Stomach (tissue), 9 donors: ENCODE measurements around the gene ATRX. TPM values are rescaled to one million over a fixed set of nuclear protein-coding genes. Genes with fewer than 3 reads are reported as not detected.

Experiments used
- DNase-seq, 2 donors: peaks; one replicate each; pipeline versions ENCODE4 v3.0.0 to v3.0.0-alpha.2; 2013 to 2019
- H3K27ac ChIP-seq, 5 donors: fragments of 200-600 bp in 4 of 5; sonication (generic) in 4 of 5; one replicate each; pipeline ENCODE4 v1.5.1; 2013 to 2019; ENCODE audit warnings: mild to moderate bottlenecking in 1 of 5, moderate library complexity in 1 of 5
- H3K27me3 ChIP-seq, 3 donors: fragments of 200-600 bp; sonication (generic); one replicate each; pipeline ENCODE4 v1.5.1; 2017 to 2019; ENCODE audit warnings: mixed run types in 1 of 3
- H3K36me3 ChIP-seq, 4 donors: fragments of 200-600 bp; sonication (generic); 1 replicate in 3 of 4; 2 replicates in 1 of 4; pipeline ENCODE4 v1.5.1; 2016 to 2019
- H3K4me1 ChIP-seq, 4 donors: fragments of 200-600 bp; sonication (generic); one replicate each; pipeline ENCODE4 v1.5.1; 2016 to 2019
- H3K4me3 ChIP-seq, 4 donors: fragments of 200-600 bp; sonication (generic) in 3 of 4; one replicate each; pipeline ENCODE4 v1.5.1; 2016 to 2019; ENCODE audit warnings: mild to moderate bottlenecking in 1 of 4
- H3K9me3 ChIP-seq, 4 donors: fragments of 200-600 bp; sonication (generic); one replicate each; pipeline ENCODE4 v1.5.1; 2016 to 2019
- CTCF ChIP-seq, 7 experiments: fragments of 450-650 bp in 4 of 7; fragments of 200-600 bp in 3 of 7; sonication (generic) in 3 of 7; IDR thresholded peaks; one replicate each; pipeline ENCODE4 v1.5.1; 2016 to 2019; ENCODE audit warnings: antibody characterized with exemption in 7 of 7, control low read depth in 2 of 7, mild to moderate bottlenecking in 1 of 7
- EP300 ChIP-seq: sonication (generic); formaldehyde crosslinking; IDR thresholded peaks from one replicate; pipeline ENCODE4 v1.6.1; 2017; ENCODE audit warnings: antibody characterized with exemption
- POLR2A ChIP-seq, 4 donors: fragments of 450-650 bp; IDR thresholded peaks; one replicate each; pipeline ENCODE4 v1.6.1; 2016; ENCODE audit warnings: antibody characterized with exemption in 4 of 4, control low read depth in 2 of 4, mild to moderate bottlenecking in 1 of 4, moderate library complexity in 1 of 4
- POLR2AphosphoS5 ChIP-seq, 3 donors: sonication (generic); formaldehyde crosslinking; IDR thresholded peaks; one replicate each; pipeline ENCODE4 v1.6.1; 2016; ENCODE audit warnings: antibody characterized with exemption in 3 of 3
- WGBS, 5 donors: extraction: QIAGEN DNeasy Blood & Tissue Kit in 3 of 5; methylation state at CpG; one replicate each; pipeline versions ENCODE4 v1.1.5 to v1.1.7; 2013 to 2018; 5-methylcytosine and 5-hydroxymethylcytosine counted together
- intact Hi-C: fragments of 100-400 bp; cut with DNase I; formaldehyde crosslinking; loops from one replicate; pipeline ENCODE4 v1.15.1; 2023; ENCODE audit warnings: low total_unique reads
- polyA plus RNA-seq, 3 donors: library from polyadenylated mRNA; stranded (reverse); fragments of 200-250 nt; gene quantifications; one replicate each; pipeline ENCODE4 v1.2.3, GENCODE V29; 2013
- small RNA-seq, 4 donors: library from RNA; depleted of rRNA; stranded (forward); fragments of <200 nt; gene quantifications; one replicate each; pipeline ENCODE3, GENCODE V24; 2016
- total RNA-seq, 5 donors: library from RNA; depleted of rRNA; stranded (reverse); fragments of >200 nt; gene quantifications; one replicate each; pipeline versions ENCODE4 v1.1.0 to v1.2.3, GENCODE V29; 2014 to 2016
- donor health status: healthy with polysubstance abuse.
- donor health status: Bipolar disorder and iron deficiency.
- donor health status: healthy.

The ATRX gene
- total and polyA plus RNA-seq, 8 donors = 7.9 to 225 (median 61.0) TPM

DNA sequence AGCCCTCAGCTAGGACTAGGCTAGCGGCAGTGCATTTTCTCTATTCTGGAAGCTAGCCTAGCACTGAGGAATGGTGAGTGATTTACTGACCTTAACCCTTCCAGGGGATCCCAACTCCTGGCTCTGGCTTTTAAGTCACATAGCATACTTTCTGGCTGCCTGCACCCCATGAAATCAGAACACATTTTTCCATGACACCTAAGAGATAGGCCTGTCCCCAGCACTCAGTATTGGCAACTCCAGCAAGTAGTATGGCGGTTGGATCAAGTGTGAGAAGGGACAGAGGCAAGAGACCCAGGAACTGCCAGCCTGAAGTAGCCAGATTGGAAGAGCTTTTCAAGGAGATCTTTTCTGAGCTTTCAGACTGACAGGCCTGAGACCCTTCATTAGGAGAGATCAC is 330.6 kb downstream of the ATRX start:
- Histone ChIP-seq H3K4me1 (no peaks in the 10 kb centered on the region), H3K27ac (no peak overlapping the region), H3K36me3 (no peaks in the 10 kb centered on the region), H3K4me3 (no peak overlapping the region), H3K9me3 (no peaks in the 10 kb centered on the region), H3K27me3 (no peaks in the 10 kb centered on the region)
- intact Hi-C loops = no loop called here
- TF ChIP-seq CTCF (IDR thresholded peaks at IDR 0.05) (no peak), POLR2AphosphoS5 (IDR thresholded peaks at IDR 0.05) (no peak), EP300 (no peak), POLR2A (IDR thresholded peaks at IDR 0.05) (no peak)
- DNase-seq = no peak
- WGBS, 5 donors = 55 to 95% (median 76%) methylated on average over 2 of the region's 2 CpGs

Small RNA genes lying within 50 kb of the gene (small RNA-seq; reads per million reads assigned to genes)
- gene FABP5P15 = 0 reads per million in 4 donors

Other genes with a start within 250 kb of the ATRX start
- 100 to 1,000 TPM in 1 of 5 donors, 10 to 100 TPM in 4; 16.1 to 135 (median 28.8) TPM for gene MAGT1, start 109.2 kb upstream of the ATRX start, total RNA-seq
- gene MAGT1, start 109.2 kb upstream of the ATRX start, polyA plus RNA-seq = 10 to 100 TPM in 2 of 3 donors, 1 to 10 TPM in 1; 6.1 to 19.0 (median 10.1) TPM
- 1,000 to 10,000 TPM in 1 of 5 donors, 100 to 1,000 TPM in 3, 10 to 100 TPM in 1; 75.0 to 1,019 (median 279) TPM for gene COX7B, start 113.3 kb upstream of the ATRX start, total RNA-seq
- gene COX7B, start 113.3 kb upstream of the ATRX start, polyA plus RNA-seq = 1,000 to 10,000 TPM; 1,038 to 1,320 (median 1,175) TPM
- 10 to 100 TPM in 2 of 5 donors, 1 to 10 TPM in 3; 3.5 to 38.2 (median 9.8) TPM for gene ATP7A, start 124.5 kb upstream of the ATRX start, total RNA-seq
- gene ATP7A, start 124.5 kb upstream of the ATRX start, polyA plus RNA-seq = 1 to 10 TPM in 1 of 3 donors, under 1 TPM in 2; 0.76 to 1.5 (median 0.87) TPM
- not detected for gene PGAM4, start 183.4 kb upstream of the ATRX start, total RNA-seq
- not detected for gene PGAM4, start 183.4 kb upstream of the ATRX start, polyA plus RNA-seq